NCI-H345 treated with DMSO at 0.1 percent for 48 hours (cell line): ENCODE measurements around the gene LDLRAD3.
"Not testable (repeated sequence)": the region's sequence is repeated elsewhere in the genome, so short reads cannot be mapped to it uniquely, and the experiment has no call there.

Source experiments
- DNase-seq: peaks from one replicate; lab custom pipeline; 2025; ENCODE audit not compliant: unreplicated experiment; lab: John Stamatoyannopoulos, UW

Gene LDLRAD3

GRCh38 chr11:36156161-36156816 lies 212.4 kb downstream of the LDLRAD3 start:
- DNase-seq, result no peak

- DNase-seq, result no peak
Observed at GRCh38 chr11:36156817-36157519, 213.1 kb downstream of the LDLRAD3 start.

GRCh38 chr11:36160091-36160490 lies 216.2 kb downstream of the LDLRAD3 start:
- no peak for DNase-seq

GRCh38 chr11:36161572-36161971 lies 217.7 kb downstream of the LDLRAD3 start:
- no peak for DNase-seq

GRCh38 chr11:36162006-36162882 lies 218.4 kb downstream of the LDLRAD3 start:
- DNase-seq, result no peak

- no peak for DNase-seq
Observed at GRCh38 chr11:36162883-36163434, 219.1 kb downstream of the LDLRAD3 start.

- DNase-seq, result no peak
Observed at GRCh38 chr11:36164506-36165250, 220.8 kb downstream of the LDLRAD3 start.

- no peak for DNase-seq
Observed at GRCh38 chr11:36165621-36166397, 221.9 kb downstream of the LDLRAD3 start.

- DNase-seq, result no peak
Observed at GRCh38 chr11:36167073-36167472, 223.2 kb downstream of the LDLRAD3 start.

- DNase-seq, result no peak
Observed at GRCh38 chr11:36167729-36168128, 223.9 kb downstream of the LDLRAD3 start.

GRCh38 chr11:36177836-36178235 lies 234.0 kb downstream of the LDLRAD3 start:
- DNase-seq, result no peak

GRCh38 chr11:36186340-36187175 lies 242.7 kb downstream of the LDLRAD3 start:
- DNase-seq, result no peak

- no peak for DNase-seq
Observed at GRCh38 chr11:36187622-36188021, 243.8 kb downstream of the LDLRAD3 start.

GRCh38 chr11:36189735-36190134 lies 245.9 kb downstream of the LDLRAD3 start:
- DNase-seq, result not testable (repeated sequence)

GRCh38 chr11:36191941-36192340 lies 248.1 kb downstream of the LDLRAD3 start:
- no peak for DNase-seq

GRCh38 chr11:36192425-36193289 lies 248.8 kb downstream of the LDLRAD3 start:
- DNase-seq, result no peak

- no peak for DNase-seq
Observed at GRCh38 chr11:36193290-36193619, 249.4 kb downstream of the LDLRAD3 start.

GRCh38 chr11:36193721-36194120 lies 249.9 kb downstream of the LDLRAD3 start:
- no peak for DNase-seq
